GM12873 (cell line): ENCODE measurements around the gene WDR1.

ENCODE experiments used
- TF ChIP-seq, protein P1 (sequence below): IDR thresholded peaks from 2 replicates; pipeline ENCODE4 v1.5.1; 2012; ENCODE audit warnings: low read depth, mild to moderate bottlenecking, moderate library complexity, low read length, control low read depth; ENCODE audit not compliant: insufficient read depth; ENCODE audit errors: missing control alignments

Gene WDR1

GRCh38 chr4:10066206-10066605 lies 50.4 kb downstream of the WDR1 start:
- TF ChIP-seq, protein P1, sequence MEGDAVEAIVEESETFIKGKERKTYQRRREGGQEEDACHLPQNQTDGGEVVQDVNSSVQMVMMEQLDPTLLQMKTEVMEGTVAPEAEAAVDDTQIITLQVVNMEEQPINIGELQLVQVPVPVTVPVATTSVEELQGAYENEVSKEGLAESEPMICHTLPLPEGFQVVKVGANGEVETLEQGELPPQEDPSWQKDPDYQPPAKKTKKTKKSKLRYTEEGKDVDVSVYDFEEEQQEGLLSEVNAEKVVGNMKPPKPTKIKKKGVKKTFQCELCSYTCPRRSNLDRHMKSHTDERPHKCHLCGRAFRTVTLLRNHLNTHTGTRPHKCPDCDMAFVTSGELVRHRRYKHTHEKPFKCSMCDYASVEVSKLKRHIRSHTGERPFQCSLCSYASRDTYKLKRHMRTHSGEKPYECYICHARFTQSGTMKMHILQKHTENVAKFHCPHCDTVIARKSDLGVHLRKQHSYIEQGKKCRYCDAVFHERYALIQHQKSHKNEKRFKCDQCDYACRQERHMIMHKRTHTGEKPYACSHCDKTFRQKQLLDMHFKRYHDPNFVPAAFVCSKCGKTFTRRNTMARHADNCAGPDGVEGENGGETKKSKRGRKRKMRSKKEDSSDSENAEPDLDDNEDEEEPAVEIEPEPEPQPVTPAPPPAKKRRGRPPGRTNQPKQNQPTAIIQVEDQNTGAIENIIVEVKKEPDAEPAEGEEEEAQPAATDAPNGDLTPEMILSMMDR, result no peak

DNA sequence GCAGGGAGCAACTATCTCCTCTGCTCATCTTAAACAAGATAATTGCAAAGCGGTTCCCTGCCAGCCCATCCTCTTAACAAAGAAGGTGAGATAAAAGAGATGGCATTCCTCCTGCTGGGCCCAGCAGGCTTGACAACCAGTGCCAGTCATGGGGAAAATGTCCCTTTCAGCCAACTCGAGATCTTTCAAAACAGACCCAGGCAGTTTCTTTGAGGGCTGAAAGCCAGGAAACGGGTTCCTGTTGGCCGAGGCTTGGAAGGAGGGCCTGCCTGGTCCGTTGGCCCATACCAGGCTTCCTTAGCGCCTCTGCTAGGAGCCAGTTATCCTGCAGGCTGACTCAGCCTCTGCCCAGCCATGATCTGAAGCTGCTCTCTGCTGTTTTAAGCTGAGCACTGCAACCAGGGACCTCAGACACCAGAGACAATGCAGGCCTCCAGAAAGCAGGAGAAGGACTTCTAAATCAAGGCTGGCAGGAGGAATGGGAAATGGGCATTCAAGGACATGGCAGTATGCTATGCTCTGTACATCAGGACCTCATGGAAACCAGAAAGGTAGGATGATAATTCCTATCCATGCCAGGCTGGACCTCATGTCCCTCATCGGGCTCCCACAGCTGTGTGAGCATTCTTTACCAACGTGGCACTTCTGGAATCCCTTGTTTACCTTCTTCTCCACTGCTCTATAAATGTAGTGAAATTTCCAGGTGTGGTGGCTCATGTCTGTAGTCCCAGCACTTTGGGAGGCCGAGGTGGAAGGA lies 52.9 kb downstream of the WDR1 start:
- TF ChIP-seq, protein P1, result peak; percentile 28

GRCh38 chr4:10061650-10062415 lies 54.8 kb downstream of the WDR1 start:
- TF ChIP-seq, protein P1, result no peak

GRCh38 chr4:10058371-10058770 lies 58.2 kb downstream of the WDR1 start:
- TF ChIP-seq, protein P1, result no peak

DNA sequence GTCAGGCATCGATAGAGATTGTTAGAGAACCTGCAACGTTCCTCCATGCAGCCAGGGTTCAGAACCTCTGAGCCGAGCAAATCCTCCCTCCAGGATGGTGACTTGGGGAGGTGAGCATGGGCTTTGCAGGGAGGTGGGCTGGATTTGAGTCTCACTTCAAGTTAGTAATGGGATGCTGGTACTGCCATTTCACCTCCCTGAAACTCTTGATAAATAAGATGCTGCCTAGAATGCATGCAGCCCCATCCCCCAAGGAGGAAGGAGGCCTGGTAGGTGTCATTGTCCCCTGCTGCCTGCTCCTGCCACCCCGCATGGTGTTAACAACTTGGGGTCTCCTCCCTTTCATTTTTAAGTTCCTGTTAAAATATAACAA lies 59.6 kb downstream of the WDR1 start:
- TF ChIP-seq, protein P1, result no peak

- TF ChIP-seq, protein P1, result no peak
These were observed 60.1 kb downstream of the WDR1 start for GRCh38 chr4:10056334-10057022.

GRCh38 chr4:10055871-10056270 lies 60.7 kb downstream of the WDR1 start:
- TF ChIP-seq, protein P1, result no peak
